Measurements from ENCODE around the gene FXR1. TPM values are rescaled to one million over a fixed set of nuclear protein-coding genes. Genes with fewer than 3 reads are reported as not detected.

The FXR1 gene
- total RNA-seq: 103 and 112 TPM in 2 replicates

GRCh38 chr3:180912304-180913296, at the start of gene FXR1:
Gene FXR1 (plus strand): TSS chr3:180912670. CDS start chr3:180912686, 16 bp downstream.

GRCh38 chr3:180989291-180990163, 77.1 kb downstream of the FXR1 start, which contains the start of gene DNAJC19:
Gene DNAJC19 (minus strand): TSS chr3:180989736. CDS start chr3:180989602, 134 bp downstream.

Other genes with a start within 250 kb of the FXR1 start
- gene CCDC39, start 233.2 kb upstream of the FXR1 start, total RNA-seq: under 0.01 TPM in 1 of 2 replicates, not detected in the other
- gene DNAJC19, start 77.1 kb downstream of the FXR1 start, total RNA-seq: 25.8 and 29.8 TPM in 2 replicates